ENCODE data around the gene PPP6R3. TPM values are rescaled to one million over a fixed set of nuclear protein-coding genes. Genes with fewer than 3 reads are reported as not detected.
A peak's percentile ranks its signal among the peaks of the same experiment; 100 is the strongest.

Gene PPP6R3
- total RNA-seq, 2 donors from 2014 or later: 118 to 146 TPM

GRCh38 chr11:68495220-68495729 lies 34.7 kb downstream of the PPP6R3 start:
- H3K9me3 ChIP-seq: no peaks in the 10 kb centered on the region
- WGBS: 64% methylated on average over 3 of the region's 3 CpGs
- no peaks in the 10 kb centered on the region for H3K27me3 ChIP-seq (replicated peaks; ENCODE audit: insufficient read depth)
- no peaks in the 10 kb centered on the region for H3K36me3 ChIP-seq
- DNase-seq (ENCODE audit: low spot score): no peak
- intact Hi-C loops (cut with DNase I): no loop called here
- no peak overlapping the region for H3K4me3 ChIP-seq
- no peak for TF ChIP-seq POLR2AphosphoS5 (IDR thresholded peaks at IDR 0.05)
- TF ChIP-seq CTCF (IDR thresholded peaks at IDR 0.05): no peak
- TF ChIP-seq POLR2A (IDR thresholded peaks at IDR 0.05): no peak
- no peak overlapping the region for H3K27ac ChIP-seq
- no peaks in the 10 kb centered on the region for H3K4me1 ChIP-seq (replicated peaks)

- Histone ChIP-seq H3K4me3 (no peak overlapping the region), H3K4me1 (replicated peaks) (no peaks in the 10 kb centered on the region), H3K36me3 (no peaks in the 10 kb centered on the region), H3K27ac (no peak overlapping the region), H3K27me3 (replicated peaks; ENCODE audit: insufficient read depth) (no peaks in the 10 kb centered on the region), H3K9me3 (no peaks in the 10 kb centered on the region)
- WGBS: 83% methylated on average over 3 of the region's 3 CpGs
- no peak for DNase-seq (ENCODE audit: low spot score)
- intact Hi-C loops (cut with DNase I): no loop called here
- no peak for TF ChIP-seq POLR2AphosphoS5 (IDR thresholded peaks at IDR 0.05)
- no peak for TF ChIP-seq POLR2A (IDR thresholded peaks at IDR 0.05)
- no peak for TF ChIP-seq CTCF (IDR thresholded peaks at IDR 0.05)
These were observed 35.3 kb downstream of the PPP6R3 start for GRCh38 chr11:68495872-68496271.

GRCh38 chr11:68497761-68498160 lies 37.2 kb downstream of the PPP6R3 start:
- Histone ChIP-seq H3K4me3 (no peak overlapping the region), H3K36me3 (no peaks in the 10 kb centered on the region), H3K9me3 (no peaks in the 10 kb centered on the region), H3K27me3 (replicated peaks; ENCODE audit: insufficient read depth) (no peaks in the 10 kb centered on the region), H3K4me1 (replicated peaks) (no peaks in the 10 kb centered on the region), H3K27ac (no peak overlapping the region)
- intact Hi-C loops (cut with DNase I): no loop called here
- 85% methylated on average over 2 of the region's 2 CpGs for WGBS
- no peak for DNase-seq (ENCODE audit: low spot score)
- no peak for TF ChIP-seq POLR2AphosphoS5 (IDR thresholded peaks at IDR 0.05)
- no peak for TF ChIP-seq POLR2A (IDR thresholded peaks at IDR 0.05)
- no peak for TF ChIP-seq CTCF (IDR thresholded peaks at IDR 0.05)

- intact Hi-C loops (cut with DNase I): no loop called here
- no peak overlapping the region for H3K4me3 ChIP-seq
- no peak overlapping the region for H3K27ac ChIP-seq
- TF ChIP-seq POLR2AphosphoS5 (IDR thresholded peaks at IDR 0.05): no peak
- no peak for TF ChIP-seq POLR2A (IDR thresholded peaks at IDR 0.05)
- no peak for TF ChIP-seq CTCF (IDR thresholded peaks at IDR 0.05)
- DNase-seq (ENCODE audit: low spot score): peak; percentile 42
- 26% methylated on average over 2 of the region's 2 CpGs for WGBS
- no peaks in the 10 kb centered on the region for H3K27me3 ChIP-seq (replicated peaks; ENCODE audit: insufficient read depth)
- no peaks in the 10 kb centered on the region for H3K36me3 ChIP-seq
- no peaks in the 10 kb centered on the region for H3K9me3 ChIP-seq
- H3K4me1 ChIP-seq (replicated peaks): no peaks in the 10 kb centered on the region
These were observed 37.8 kb downstream of the PPP6R3 start for GRCh38 chr11:68498321-68498720.
